Measurements from ENCODE around the gene GREB1. TPM values are rescaled to one million over a fixed set of nuclear protein-coding genes. Genes with fewer than 3 reads are reported as not detected.
A peak's percentile ranks its signal among the peaks of the same experiment; 100 is the strongest.

Gene GREB1, protein sequence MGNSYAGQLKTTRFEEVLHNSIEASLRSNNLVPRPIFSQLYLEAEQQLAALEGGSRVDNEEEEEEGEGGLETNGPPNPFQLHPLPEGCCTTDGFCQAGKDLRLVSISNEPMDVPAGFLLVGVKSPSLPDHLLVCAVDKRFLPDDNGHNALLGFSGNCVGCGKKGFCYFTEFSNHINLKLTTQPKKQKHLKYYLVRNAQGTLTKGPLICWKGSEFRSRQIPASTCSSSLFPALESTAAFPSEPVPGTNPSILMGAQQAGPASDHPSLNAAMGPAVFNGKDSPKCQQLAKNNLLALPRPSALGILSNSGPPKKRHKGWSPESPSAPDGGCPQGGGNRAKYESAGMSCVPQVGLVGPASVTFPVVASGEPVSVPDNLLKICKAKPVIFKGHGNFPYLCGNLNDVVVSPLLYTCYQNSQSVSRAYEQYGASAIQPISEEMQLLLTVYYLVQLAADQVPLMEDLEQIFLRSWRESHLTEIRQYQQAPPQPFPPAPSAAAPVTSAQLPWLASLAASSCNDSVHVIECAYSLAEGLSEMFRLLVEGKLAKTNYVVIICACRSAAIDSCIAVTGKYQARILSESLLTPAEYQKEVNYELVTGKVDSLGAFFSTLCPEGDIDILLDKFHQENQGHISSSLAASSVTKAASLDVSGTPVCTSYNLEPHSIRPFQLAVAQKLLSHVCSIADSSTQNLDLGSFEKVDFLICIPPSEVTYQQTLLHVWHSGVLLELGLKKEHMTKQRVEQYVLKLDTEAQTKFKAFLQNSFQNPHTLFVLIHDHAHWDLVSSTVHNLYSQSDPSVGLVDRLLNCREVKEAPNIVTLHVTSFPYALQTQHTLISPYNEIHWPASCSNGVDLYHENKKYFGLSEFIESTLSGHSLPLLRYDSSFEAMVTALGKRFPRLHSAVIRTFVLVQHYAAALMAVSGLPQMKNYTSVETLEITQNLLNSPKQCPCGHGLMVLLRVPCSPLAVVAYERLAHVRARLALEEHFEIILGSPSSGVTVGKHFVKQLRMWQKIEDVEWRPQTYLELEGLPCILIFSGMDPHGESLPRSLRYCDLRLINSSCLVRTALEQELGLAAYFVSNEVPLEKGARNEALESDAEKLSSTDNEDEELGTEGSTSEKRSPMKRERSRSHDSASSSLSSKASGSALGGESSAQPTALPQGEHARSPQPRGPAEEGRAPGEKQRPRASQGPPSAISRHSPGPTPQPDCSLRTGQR (N-terminal part only)
- 2.8 and 3.4 TPM in 2 replicates for total RNA-seq (2014; rRNA removed; shearing (Covaris generic))

DNA sequence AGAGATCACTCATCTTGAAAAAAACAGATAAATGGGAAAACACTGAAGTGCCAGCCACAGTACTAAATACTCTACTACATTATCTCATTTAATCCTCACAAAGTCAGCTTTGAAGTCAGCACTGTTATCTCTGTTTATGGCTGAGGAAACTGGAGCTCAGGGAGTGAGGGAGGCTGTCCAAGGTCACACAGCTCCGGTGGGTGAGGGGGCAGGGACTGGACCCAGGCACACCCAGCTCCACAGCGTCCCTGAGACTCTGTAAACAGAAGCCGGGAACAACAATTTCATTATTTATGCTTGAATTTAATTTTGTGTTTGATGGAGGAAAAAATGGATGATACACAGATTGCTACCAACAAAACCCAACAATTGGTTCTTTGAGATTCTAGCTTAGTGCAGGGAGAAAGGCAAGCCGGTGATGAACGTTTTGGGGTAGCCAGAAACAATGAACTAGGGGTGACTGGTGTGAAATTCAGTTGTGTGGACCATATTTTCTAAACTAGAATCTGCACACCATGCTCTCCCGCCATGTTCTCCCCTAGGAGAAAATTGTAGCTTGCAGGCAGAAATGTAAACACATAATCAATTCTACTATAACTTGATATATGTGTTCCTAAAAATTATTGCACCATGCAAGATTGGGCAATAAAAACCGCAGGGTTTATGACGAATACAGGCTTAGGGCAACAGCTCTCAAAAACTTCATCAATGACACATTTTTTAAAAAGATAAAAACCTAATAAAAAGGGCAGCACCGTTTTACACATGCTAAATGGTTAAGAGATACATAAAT, at the start of gene GREB1:
Gene GREB1, plus strand, starts transcription at position 768 of the 793 bp plus-strand sequence. CDS start 22,570 bp downstream, outside the sequence.
- no peak for DNase-seq (ENCODE audit: low spot score)

DNA sequence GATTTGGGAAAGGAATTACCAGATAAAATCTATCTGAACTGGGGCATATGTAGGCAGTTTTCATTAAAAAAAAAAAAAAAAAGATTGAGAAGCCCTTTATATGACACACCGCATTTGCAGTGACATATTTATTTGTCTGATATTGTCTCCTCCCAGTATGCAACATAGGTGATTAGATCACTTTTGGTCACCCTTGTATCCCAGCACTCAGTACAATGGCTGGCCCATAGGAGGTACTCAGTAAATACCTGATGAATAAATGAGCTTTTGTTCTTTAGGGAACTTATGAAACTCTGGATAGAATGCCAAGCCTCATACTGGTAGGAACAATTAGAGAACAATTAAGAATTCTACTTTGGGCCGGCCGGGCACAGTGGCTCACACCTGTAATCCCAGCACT, 45.0 kb upstream of the GREB1 start:
- DNase-seq (ENCODE audit: low spot score): no peak

DNA sequence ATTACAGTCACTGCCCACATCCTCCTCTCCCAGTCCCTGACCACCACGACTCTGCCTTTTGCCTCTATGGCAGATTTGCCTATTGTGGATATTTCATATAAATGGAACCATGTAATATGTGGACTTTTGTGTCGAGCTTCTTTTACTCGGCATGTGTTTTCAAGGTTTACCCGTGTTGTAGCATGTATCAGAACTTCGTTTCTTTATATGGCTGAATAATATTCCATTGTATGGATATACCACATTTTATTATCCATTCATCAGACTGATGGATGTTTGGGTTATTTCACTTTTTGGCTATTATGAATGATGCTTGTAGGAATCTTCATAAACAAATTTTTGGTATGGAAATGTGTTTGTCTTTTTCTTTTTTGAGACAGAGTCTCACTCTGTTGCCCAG, 43.7 kb upstream of the GREB1 start:
- DNase-seq (ENCODE audit: low spot score): no peak

DNA sequence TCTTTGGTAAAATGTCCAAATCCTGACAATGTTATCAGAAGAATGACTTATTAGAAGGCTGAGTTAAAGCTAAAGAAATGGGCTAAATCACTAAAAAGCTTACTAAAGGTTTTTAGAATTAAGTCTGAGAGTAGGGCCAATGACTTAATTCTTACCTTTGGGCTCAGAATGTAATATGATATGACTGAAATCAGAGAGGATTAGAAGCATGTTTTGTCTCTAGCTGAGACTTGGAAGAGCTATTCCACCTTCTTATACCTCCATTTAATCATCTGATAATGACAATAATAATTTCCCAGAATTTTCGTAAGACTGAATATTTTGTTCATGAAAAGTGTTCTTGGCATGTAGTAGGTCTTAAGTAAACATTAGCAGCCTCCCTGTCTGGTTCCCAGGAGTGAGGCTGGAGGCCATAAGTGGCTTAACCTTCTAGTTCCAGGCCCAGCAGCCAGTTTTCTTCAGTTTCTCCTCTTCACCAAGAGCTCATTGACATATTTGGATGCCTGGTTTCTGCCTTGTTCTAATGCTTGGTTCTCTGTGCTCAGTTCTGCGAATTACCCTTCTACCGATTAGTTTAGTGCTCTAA, 42.4 kb upstream of the GREB1 start:
- no peak for DNase-seq (ENCODE audit: low spot score)

DNA sequence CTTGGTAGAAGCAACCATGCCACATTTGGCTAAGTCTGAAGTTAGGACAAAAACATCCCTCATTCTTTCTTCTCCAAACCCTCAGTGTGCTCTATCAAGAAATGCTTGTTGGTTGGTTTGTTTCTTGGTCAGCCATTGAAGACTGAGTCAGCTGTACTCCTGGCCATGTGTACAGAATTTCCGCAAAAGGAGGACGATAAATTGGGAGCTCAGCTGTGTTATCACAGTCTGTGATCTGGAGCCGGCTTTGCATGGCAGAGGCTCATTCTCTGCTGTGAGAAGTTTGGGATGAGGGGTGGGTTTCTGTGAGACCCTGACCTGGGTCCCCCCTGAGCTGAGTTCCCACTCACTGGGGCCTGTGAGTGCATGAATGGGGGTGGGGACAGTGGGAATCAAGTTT, 41.6 kb upstream of the GREB1 start:
- no peak for DNase-seq (ENCODE audit: low spot score)

DNA sequence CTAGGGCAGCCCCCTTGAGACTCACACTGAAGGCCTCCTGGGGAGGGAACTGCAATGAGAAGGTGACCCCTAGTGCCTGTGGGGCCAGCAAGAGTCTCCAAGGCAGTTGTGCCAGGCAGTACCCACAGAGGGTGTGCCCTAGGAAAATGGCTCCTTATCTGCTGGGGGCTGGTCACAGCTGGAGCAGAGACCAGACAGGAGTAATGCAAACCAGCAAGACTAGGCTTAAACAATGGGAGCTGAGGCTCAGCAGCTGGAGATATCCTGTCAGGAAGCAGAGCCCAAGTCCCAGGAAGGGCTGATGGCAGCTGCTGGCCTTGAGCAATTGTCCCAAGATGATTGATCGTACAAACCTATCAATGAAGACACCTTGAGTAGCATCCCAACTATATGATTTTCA, 41.1 kb upstream of the GREB1 start:
- DNase-seq (ENCODE audit: low spot score): no peak

DNA sequence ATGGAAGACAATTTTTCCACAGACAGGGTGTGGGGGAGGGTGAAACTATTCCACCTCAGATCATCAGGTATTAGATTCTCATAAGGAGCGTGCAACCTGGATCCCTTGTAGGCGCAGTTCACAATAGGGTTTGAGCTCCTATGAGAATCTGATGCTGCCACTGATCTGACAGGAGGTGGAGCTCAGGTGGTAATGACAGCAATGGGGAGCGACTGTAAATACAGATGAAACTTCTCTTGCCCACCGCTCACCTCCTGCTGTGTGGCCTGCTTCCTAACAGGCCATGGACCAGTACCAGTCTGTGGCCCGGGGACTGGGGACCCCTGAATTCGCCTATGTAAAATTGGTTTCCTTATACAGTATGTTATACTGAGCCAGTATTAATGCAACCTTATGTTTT, 40.6 kb upstream of the GREB1 start:
- DNase-seq (ENCODE audit: low spot score): no peak

DNA sequence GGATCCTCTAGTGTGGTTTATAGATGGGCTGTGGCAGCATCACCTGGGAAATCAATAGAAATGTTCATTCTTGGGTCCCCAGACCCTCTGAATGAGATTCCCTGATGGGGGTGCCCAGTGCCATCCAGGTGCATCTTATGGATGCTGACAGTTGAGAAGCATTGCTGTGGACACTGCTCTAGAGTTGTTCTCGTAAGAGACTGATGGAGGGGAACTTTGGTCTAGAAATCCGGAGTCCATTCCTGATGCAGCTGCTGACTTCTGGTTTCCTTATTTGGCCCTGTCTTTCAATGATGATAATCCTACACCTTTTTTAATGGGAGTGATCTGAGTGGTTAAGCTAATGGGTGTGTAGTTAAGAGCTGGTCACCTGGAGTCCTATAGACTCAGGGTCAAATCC, 39.5 kb upstream of the GREB1 start:
- DNase-seq (ENCODE audit: low spot score): no peak

DNA sequence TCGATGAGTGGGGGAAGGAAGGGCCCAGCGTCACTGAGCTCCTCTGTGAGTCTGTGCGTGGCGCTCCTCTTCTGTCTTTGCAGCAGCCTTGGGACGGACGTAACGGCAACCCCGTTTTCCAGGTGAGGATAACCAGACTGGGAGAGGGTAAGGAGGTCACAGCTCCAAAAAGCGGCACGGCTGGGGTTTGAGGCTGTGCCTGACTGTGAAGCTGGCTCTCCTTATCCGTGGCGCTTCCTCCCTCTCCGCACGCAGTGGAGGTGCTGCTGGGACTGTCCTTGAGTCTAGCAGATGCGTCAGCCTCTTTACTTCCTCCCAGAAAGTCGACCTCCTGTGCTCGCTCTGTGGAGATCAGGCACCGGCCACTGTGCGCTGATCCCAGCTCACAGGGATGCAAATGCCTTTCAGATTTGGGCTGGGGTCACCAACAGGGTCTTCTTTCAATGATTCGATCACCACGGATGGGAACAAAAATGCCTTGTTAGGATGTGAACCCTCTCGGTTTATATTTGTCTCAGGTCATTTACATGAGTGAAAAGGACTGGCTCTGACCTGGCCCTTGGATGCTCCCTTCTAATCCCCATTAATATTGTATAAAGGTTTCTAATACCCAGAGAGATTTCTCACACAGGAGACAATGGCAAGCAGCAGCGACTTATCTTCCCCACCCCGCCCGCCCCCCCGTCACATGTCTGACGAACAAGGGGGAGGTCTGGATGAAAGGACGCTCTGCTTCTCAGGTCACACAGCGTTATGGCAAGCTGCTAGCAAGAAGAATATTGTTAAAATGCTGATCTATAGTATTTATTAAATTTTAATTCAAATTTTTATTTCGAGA, 37.8 kb upstream of the GREB1 start:
- DNase-seq (ENCODE audit: low spot score): no peak

DNA sequence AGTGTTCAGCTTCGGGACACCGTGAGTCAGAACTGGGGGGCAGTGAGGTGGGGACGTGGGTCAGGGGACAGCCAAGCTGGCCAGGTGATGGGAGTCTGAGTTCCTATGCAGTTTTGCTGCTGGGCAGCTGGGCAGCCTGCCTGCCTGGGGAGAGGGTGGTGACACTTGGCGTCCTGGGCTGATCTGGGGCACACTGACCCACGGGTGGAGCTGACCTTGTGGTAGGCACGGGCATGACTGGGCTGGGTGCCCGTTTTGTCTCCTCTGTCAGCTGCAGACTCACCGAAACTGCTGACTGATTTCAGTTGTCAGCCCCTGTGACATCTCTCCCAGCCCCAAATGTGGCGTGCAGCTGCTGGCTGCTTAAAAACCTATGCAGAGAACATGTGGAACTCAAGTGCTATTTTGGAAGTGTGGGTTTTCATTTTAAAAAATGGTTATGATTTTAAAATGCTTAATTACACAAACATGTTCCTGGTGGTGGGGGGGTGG, 35.3 kb upstream of the GREB1 start:
- DNase-seq (ENCODE audit: low spot score): peak; percentile 57

DNA sequence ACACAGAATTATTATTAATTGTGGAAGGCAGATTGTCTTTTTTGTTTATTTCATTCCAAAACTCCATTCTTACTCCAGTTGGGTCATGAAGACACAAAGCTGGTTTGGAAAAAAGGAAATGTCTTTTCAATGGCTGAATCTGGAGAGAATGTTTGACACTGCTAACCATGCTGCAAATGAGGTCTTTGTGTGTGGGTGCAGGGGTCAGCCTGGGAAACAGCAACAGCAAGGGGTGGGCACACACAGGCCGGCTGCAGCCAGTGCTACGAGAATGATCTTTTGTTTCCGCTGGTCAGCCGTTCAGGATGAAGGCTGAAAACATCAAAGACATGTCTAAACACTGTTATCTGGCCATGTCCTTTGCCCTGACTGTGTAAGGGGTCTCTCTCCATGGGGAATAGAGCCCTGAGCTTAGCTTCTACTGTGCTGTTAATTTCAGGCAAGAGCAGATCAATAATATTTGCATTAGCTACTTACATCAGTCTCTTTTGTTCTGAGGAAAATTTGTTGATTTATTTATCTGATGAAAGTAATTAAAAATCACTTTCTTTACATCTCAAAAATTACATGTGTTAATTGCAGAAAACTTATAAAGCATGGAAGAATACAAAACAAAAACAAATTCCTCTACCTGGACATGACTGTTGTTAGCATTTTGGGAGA, 34.6 kb upstream of the GREB1 start:
- DNase-seq (ENCODE audit: low spot score): no peak

DNA sequence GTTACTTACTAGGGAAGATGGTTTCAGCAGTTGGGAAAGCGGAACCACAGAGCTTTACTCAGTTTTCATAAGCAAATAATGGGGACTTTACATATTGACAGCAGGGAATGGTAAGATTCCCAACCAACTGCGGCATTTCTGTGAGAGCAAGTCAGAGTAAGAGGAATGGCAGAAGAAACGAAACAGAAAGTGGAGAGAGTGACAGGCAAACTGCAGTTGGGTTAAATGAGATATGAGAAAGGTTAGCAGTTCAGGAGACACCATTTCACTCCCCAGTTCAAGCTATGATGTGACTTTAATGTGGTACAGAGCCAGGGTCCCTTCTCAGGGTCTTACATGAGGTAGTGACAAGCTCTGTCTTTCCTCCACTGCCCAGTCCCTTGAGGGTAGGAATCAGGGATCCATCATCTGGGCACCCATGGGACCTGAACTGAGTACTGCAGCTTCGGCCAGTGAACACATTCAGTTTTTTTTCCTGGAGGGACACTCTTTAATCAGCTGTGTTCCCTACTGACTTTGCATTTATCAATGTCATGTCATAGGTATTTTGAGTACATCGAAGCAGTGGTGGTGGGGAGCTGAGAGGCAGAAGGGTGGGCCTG, 33.0 kb upstream of the GREB1 start:
- no peak for DNase-seq (ENCODE audit: low spot score)

DNA sequence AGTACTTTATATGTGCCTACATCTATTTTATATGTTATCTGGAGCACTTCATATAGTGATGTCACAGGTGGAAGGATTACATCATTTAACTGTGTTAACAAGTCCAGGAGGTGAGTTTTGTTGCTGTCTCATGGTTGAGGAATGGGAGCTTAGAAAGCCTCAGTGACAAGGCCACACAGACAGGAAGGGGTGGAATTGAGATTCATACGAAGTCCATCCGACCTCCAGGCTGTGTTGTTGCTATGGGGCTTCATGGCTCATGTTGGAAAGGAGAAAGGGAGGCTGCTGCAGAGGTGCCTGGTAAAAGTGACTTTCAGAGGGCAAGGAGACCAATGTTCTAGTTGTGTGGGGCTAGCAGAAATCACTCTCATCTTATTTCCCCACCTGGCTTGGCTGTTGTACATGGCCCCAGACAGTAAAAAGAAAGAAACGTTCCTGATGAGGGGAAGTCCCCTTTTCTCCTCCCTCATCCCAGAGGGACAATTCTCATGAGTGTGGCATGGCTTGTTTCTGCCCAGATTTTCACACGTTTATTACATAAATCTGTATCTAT, 31.0 kb upstream of the GREB1 start:
- no peak for DNase-seq (ENCODE audit: low spot score)

DNA sequence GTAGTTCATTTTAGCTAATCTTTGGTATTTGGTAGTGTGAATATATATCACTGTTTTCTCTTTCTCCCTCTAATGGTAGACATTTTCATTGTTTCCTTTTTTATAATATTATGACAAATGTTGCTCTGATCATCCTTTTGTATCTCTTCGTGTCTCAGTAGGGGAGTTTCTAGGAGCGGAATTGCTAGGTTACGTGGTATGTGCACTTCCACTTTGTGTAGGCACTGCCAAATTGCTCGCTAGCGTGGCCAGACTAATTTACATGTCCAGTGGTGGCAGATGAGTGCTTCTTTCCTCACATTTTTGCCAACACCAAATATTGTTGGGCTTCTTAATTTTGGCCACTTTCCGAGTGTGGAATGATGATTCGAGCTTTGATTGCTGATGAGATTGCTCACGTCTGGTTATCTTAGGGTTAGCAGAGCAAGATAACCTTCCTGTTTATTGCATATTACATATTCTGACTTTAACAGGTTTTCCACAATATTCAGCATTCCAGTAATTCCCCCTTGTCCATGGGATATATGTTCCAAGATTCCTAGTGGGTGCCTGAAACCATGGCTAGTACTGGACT, 30.4 kb upstream of the GREB1 start:
- no peak for DNase-seq (ENCODE audit: low spot score)

DNA sequence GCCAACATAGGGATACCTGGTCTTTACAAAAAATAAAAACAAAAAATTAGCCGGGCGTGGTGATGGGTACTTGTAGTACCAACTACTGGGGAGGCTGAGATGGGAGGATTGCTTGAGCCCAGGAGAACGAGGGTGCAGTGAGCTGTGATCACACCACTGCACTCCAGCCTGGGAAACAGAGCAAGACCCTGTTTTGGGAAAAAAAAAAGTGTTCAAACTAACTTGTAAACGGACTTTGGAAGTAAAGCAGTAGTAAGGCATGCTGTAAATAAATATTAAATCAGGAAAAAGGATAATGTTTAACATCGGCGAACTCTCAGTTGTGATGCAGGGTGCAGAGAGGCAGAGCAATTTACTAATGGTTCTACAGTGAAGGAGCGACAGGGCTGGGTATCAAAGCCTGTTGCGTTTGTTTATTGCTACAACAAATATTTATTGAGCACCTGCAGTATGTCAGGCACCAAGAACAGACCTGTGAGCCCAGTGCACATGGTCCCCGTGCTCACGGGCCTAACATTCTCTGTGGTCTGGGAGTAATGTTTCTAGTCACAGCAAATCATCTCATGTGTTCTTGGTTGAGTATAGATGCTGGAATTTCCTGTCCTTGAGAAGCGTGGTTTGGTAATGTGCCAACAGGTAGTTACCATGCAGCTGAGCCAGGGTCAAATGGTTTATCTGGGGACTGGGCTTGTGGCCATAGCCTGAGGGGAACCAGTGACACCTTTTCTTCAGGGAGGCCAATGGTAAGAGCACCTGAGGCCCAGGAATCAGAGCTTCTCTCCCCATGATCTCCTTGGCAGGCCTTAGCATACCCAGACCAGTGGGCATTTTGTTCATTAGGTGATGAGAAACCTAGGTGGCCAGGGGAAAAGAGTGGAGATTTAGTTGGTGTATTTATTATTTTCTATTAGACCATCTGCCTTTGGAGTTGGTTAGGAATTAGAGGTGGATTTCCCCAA, 27.9 kb upstream of the GREB1 start:
- DNase-seq (ENCODE audit: low spot score): peak; percentile 75

DNA sequence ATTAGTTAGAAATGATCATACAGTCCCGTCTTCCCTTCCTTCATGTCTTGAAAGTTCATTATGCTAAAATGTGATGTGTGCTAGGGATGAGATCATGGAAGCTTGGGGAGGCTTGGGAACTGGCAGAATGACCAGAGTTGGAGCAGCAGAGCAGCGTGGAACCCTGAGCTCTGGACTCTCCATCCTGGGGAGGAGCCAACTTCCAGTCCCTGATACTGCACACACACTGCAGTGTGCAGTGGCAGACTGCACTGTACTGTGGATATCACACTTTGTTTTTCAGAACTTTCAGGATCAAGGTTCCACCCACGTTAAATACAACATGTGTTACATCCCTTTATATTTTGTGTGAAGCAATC, 27.3 kb upstream of the GREB1 start:
- no peak for DNase-seq (ENCODE audit: low spot score)

DNA sequence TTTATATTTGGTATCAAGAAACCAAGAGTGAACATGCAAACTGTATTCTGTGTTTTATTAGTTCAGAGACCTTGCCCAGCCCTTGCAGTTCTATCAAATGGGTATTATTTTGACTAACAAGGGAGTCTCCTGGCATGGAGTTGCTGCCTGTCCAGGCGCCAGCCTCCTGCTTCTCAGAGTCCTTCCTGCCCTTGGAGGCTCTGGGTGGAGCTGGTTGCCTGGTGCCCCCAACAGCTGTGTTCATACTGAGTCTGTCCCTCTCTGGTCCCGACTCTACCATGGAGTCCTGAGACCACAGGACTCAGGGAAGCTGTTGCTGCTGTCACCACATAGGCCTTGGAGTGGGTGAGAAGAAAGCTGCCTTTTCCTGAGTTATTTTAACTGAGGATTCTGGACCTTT, 26.3 kb upstream of the GREB1 start:
- DNase-seq (ENCODE audit: low spot score): no peak
